ENCODE data around the gene GSTA2. TPM values are rescaled to one million over a fixed set of nuclear protein-coding genes. Genes with fewer than 3 reads are reported as not detected.
"Not testable (repeated sequence)": the region's sequence is repeated elsewhere in the genome, so short reads cannot be mapped to it uniquely, and the experiment has no call there.

Gene GSTA2
- total RNA-seq = not detected
- polyA plus RNA-seq = 10 to 100 TPM in 1 of 2 donors, not detected in 1; 12.6 TPM
- long read RNA-seq, donor 1 = 0 reads
- long read RNA-seq, donor 2 = 0 reads

- intact Hi-C loops (cut with DNase I); H3K27ac ChIP-seq (ENCODE audit: low read depth in 1 of 2, low read length in 2 of 2); H3K4me3 ChIP-seq (ENCODE audit: low read length in 2 of 2); H3K27me3 ChIP-seq (ENCODE audit: control insufficient read depth in 1 of 2, insufficient read depth in 2 of 2, low read length in 1 of 2); H3K9me3 ChIP-seq (ENCODE audit: control insufficient read depth, low read length); H3K4me1 ChIP-seq (ENCODE audit: control insufficient read depth in 1 of 2, insufficient read depth in 2 of 2, low read length in 2 of 2); H3K36me3 ChIP-seq (ENCODE audit: control insufficient read depth in 1 of 2, insufficient read depth in 2 of 2, low read length in 1 of 2); ATAC-seq (ENCODE audit: low FRiP score); DNase-seq: not testable (repeated sequence)
- 56 to 57% methylated on average over 2 of the region's 2 CpGs for WGBS, 2 donors
These were observed at the start of gene GSTA2 for GRCh38 chr6:52763322-52763916. GSTA2 (minus strand) TSS chr6:52763475; CDS start chr6:52757947, 5,528 bp downstream.

- H3K27ac ChIP-seq (ENCODE audit: low read depth in 1 of 2, low read length in 2 of 2); H3K9me3 ChIP-seq (ENCODE audit: control insufficient read depth, low read length); ATAC-seq (ENCODE audit: low FRiP score); intact Hi-C loops (cut with DNase I); H3K36me3 ChIP-seq (ENCODE audit: control insufficient read depth in 1 of 2, insufficient read depth in 2 of 2, low read length in 1 of 2); H3K4me3 ChIP-seq (ENCODE audit: low read length in 2 of 2); DNase-seq; H3K27me3 ChIP-seq (ENCODE audit: control insufficient read depth in 1 of 2, insufficient read depth in 2 of 2, low read length in 1 of 2); H3K4me1 ChIP-seq (ENCODE audit: control insufficient read depth in 1 of 2, insufficient read depth in 2 of 2, low read length in 2 of 2): not testable (repeated sequence)
- WGBS, 2 donors = 85 to 86% methylated on average over 4 of the region's 4 CpGs
These were observed 46.5 kb upstream of the GSTA2 start for GRCh38 chr6:52809777-52810176.

DNA sequence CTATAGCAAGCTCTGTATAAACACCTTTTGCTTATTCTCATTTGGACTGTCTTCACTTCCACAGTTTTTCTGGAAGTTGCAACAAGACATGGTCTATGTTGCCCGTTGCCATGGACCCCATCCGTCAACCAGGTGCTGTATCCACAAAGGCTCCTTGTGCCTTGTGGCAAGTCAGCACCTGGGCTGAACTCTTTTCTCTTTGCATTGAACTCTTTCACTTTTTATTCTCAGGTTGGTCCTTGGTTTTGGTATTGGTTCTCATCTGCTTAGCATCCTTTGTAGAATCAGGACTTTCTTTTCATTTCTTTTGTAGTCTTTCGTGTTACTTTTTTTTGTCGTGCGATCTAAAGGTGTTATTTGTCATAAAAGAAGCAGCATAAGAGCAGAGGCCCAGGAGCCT, 45.4 kb upstream of the GSTA2 start:
- Histone ChIP-seq H3K27ac (ENCODE audit: low read depth in 1 of 2, low read length in 2 of 2) (no peak overlapping the region), H3K36me3 (ENCODE audit: control insufficient read depth in 1 of 2, insufficient read depth in 2 of 2, low read length in 1 of 2) (no peaks in the 10 kb centered on the region), H3K9me3 (ENCODE audit: control insufficient read depth, low read length) (no peaks in the 10 kb centered on the region), H3K4me1 (ENCODE audit: control insufficient read depth in 1 of 2, insufficient read depth in 2 of 2, low read length in 2 of 2) (no peaks in the 10 kb centered on the region), H3K27me3 (ENCODE audit: control insufficient read depth in 1 of 2, insufficient read depth in 2 of 2, low read length in 1 of 2) (no peaks in the 10 kb centered on the region), H3K4me3 (ENCODE audit: low read length in 2 of 2) (no peak overlapping the region)
- WGBS, 2 donors = 89 to 92% methylated on average over 5 of the region's 5 CpGs
- no peak for ATAC-seq (ENCODE audit: low FRiP score)
- intact Hi-C loops (cut with DNase I) = no loop called here
- DNase-seq = no peak

- H3K4me3 ChIP-seq (ENCODE audit: low read length in 2 of 2); DNase-seq; H3K9me3 ChIP-seq (ENCODE audit: control insufficient read depth, low read length); H3K36me3 ChIP-seq (ENCODE audit: control insufficient read depth in 1 of 2, insufficient read depth in 2 of 2, low read length in 1 of 2); H3K27me3 ChIP-seq (ENCODE audit: control insufficient read depth in 1 of 2, insufficient read depth in 2 of 2, low read length in 1 of 2); intact Hi-C loops (cut with DNase I); H3K4me1 ChIP-seq (ENCODE audit: control insufficient read depth in 1 of 2, insufficient read depth in 2 of 2, low read length in 2 of 2); ATAC-seq (ENCODE audit: low FRiP score); H3K27ac ChIP-seq (ENCODE audit: low read depth in 1 of 2, low read length in 2 of 2): not testable (repeated sequence)
- WGBS, 2 donors = 44 to 50% methylated on average over 5 of the region's 5 CpGs
These were observed 40.5 kb upstream of the GSTA2 start, which contains the start of gene GSTA1 for GRCh38 chr6:52803668-52804255. GSTA1 (minus strand) TSS chr6:52803816; CDS start chr6:52799267, 4,549 bp downstream.

GRCh38 chr6:52802806-52803205, 39.5 kb upstream of the GSTA2 start:
- Histone ChIP-seq H3K27ac (ENCODE audit: low read depth in 1 of 2, low read length in 2 of 2) (no peak overlapping the region), H3K4me3 (ENCODE audit: low read length in 2 of 2) (no peak overlapping the region), H3K4me1 (ENCODE audit: control insufficient read depth in 1 of 2, insufficient read depth in 2 of 2, low read length in 2 of 2) (no peaks in the 10 kb centered on the region), H3K9me3 (ENCODE audit: control insufficient read depth, low read length) (no peaks in the 10 kb centered on the region), H3K27me3 (ENCODE audit: control insufficient read depth in 1 of 2, insufficient read depth in 2 of 2, low read length in 1 of 2) (no peaks in the 10 kb centered on the region), H3K36me3 (ENCODE audit: control insufficient read depth in 1 of 2, insufficient read depth in 2 of 2, low read length in 1 of 2) (no peaks in the 10 kb centered on the region)
- DNase-seq = no peak
- intact Hi-C loops (cut with DNase I) = no loop called here
- WGBS, 2 donors = 85 to 90% methylated on average over 1 of the region's 1 CpG
- ATAC-seq (ENCODE audit: low FRiP score) = no peak

DNA sequence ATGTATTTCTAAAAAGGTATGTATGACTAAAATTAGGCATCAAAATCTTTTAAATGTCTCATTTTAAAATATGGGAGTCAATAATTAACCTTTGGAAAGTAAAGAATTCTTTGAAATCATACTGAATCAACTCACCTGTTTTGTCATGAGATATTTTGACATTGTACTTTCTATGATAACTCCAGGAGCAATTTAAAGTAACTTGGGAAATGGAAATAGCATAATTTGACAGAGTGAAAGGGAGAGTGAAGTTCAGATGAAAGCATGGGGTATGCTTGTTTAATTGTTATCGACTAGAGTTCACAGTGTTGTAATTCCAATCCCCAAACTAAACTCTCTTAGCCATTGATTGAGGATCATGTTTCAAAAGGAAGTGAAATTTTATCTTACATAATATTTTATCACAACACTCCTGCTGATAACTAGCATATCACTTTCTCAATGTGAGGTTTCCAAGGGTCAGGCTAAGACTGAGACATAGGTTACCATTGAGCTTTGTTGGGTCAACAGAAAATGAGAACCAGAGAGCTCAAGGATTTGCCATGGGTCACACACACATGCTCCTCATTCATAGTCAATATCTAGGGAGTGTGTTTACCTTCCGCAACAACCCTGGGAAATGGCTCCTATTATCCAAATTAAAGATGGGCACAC, 38.0 kb upstream of the GSTA2 start:
- H3K27me3 ChIP-seq (ENCODE audit: control insufficient read depth in 1 of 2, insufficient read depth in 2 of 2, low read length in 1 of 2) = no peaks in the 10 kb centered on the region
- intact Hi-C loops (cut with DNase I) = no loop called here
- H3K4me3 ChIP-seq (ENCODE audit: low read length in 2 of 2) = no peak overlapping the region
- no peaks in the 10 kb centered on the region for H3K9me3 ChIP-seq (ENCODE audit: control insufficient read depth, low read length)
- WGBS, 2 donors = 90 to 92% methylated on average over 2 of the region's 2 CpGs
- ATAC-seq (ENCODE audit: low FRiP score) (no peak), DNase-seq (no peak)
- H3K4me1 ChIP-seq (ENCODE audit: control insufficient read depth in 1 of 2, insufficient read depth in 2 of 2, low read length in 2 of 2) = no peaks in the 10 kb centered on the region
- no peak overlapping the region for H3K27ac ChIP-seq (ENCODE audit: low read depth in 1 of 2, low read length in 2 of 2)
- H3K36me3 ChIP-seq (ENCODE audit: control insufficient read depth in 1 of 2, insufficient read depth in 2 of 2, low read length in 1 of 2) = no peaks in the 10 kb centered on the region

DNA sequence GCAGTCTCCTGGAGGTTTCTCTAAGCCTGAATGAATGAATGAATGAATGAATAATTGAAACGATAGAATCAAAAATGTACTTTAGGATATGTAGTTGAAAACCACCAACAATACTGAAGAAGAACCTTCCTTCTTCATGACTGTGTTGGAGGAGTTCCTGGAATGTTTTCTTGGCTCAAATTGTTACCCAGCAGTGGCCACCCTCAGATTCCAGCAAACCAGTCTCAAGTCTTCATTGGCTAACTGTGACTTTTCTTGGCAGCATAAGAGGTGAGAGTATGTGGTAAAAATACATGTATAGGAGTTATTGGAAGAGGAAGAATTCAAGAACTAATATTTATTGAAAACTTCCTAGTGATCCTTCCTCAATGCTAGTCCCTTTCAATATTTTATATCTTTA, 36.0 kb upstream of the GSTA2 start:
- ATAC-seq (ENCODE audit: low FRiP score); H3K4me3 ChIP-seq (ENCODE audit: low read length in 2 of 2); H3K27me3 ChIP-seq (ENCODE audit: control insufficient read depth in 1 of 2, insufficient read depth in 2 of 2, low read length in 1 of 2); H3K36me3 ChIP-seq (ENCODE audit: control insufficient read depth in 1 of 2, insufficient read depth in 2 of 2, low read length in 1 of 2); intact Hi-C loops (cut with DNase I); H3K4me1 ChIP-seq (ENCODE audit: control insufficient read depth in 1 of 2, insufficient read depth in 2 of 2, low read length in 2 of 2); H3K9me3 ChIP-seq (ENCODE audit: control insufficient read depth, low read length); DNase-seq; H3K27ac ChIP-seq (ENCODE audit: low read depth in 1 of 2, low read length in 2 of 2): not testable (repeated sequence)
- 81 to 85% methylated on average over 1 of the region's 1 CpG for WGBS, 2 donors

- 84 to 88% methylated on average over 2 of the region's 2 CpGs for WGBS, 2 donors
- not testable (repeated sequence) for H3K27ac ChIP-seq (ENCODE audit: low read depth in 1 of 2, low read length in 2 of 2)
These were observed 31.1 kb upstream of the GSTA2 start for GRCh38 chr6:52794366-52794765.

DNA sequence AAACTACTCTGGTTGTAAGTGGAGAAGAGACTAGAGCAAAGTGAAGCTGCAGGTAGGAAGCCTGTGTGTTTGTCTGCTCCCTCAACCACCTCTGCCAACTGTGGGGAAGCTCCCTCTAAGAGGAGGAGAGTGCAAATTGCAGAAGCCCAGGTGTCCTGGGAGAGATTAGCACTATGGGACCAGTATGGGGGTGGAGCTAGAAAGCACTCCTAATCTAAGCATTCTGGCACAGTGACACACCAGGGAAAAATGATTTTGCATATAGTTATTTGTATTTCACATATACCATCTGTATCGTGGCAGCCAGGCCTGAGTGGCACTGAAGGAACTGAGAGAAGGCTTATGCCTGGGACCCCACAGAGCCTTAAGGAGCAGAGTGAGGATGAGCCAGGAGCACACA, 27.6 kb upstream of the GSTA2 start:
- ATAC-seq (ENCODE audit: low FRiP score) (no peak), DNase-seq (no peak)
- H3K27ac ChIP-seq (ENCODE audit: low read depth in 1 of 2, low read length in 2 of 2) = no peak overlapping the region
- H3K4me1 ChIP-seq (ENCODE audit: control insufficient read depth in 1 of 2, insufficient read depth in 2 of 2, low read length in 2 of 2) = no peaks in the 10 kb centered on the region
- H3K27me3 ChIP-seq (ENCODE audit: control insufficient read depth in 1 of 2, insufficient read depth in 2 of 2, low read length in 1 of 2) = no peaks in the 10 kb centered on the region
- no peaks in the 10 kb centered on the region for H3K9me3 ChIP-seq (ENCODE audit: control insufficient read depth, low read length)
- intact Hi-C loops (cut with DNase I) = no loop called here
- no peaks in the 10 kb centered on the region for H3K36me3 ChIP-seq (ENCODE audit: control insufficient read depth in 1 of 2, insufficient read depth in 2 of 2, low read length in 1 of 2)
- WGBS, 2 donors = 0% methylated on average over 1 of the region's 1 CpG
- H3K4me3 ChIP-seq (ENCODE audit: low read length in 2 of 2) = no peak overlapping the region

More at GRCh38 chr6:52794366-52794765, 31.1 kb upstream of the GSTA2 start:
- intact Hi-C loops (cut with DNase I); H3K27me3 ChIP-seq (ENCODE audit: control insufficient read depth in 1 of 2, insufficient read depth in 2 of 2, low read length in 1 of 2); H3K9me3 ChIP-seq (ENCODE audit: control insufficient read depth, low read length); H3K4me1 ChIP-seq (ENCODE audit: control insufficient read depth in 1 of 2, insufficient read depth in 2 of 2, low read length in 2 of 2); ATAC-seq (ENCODE audit: low FRiP score); H3K4me3 ChIP-seq (ENCODE audit: low read length in 2 of 2); H3K36me3 ChIP-seq (ENCODE audit: control insufficient read depth in 1 of 2, insufficient read depth in 2 of 2, low read length in 1 of 2); DNase-seq: not testable (repeated sequence)
